Kidney glomerular epithelial cell (primary cell): ENCODE measurements around the gene MEF2A.

Source experiments
- DNase-seq: peaks from one replicate; lab custom pipeline; 2025; lab: John Stamatoyannopoulos, UW

The MEF2A gene

GRCh38 chr15:99606646-99607045 is 40.9 kb downstream of the MEF2A start:
- no peak for DNase-seq

- no peak for DNase-seq
These were observed 47.7 kb downstream of the MEF2A start for GRCh38 chr15:99613481-99613880.

- DNase-seq, result no peak
These were observed 48.3 kb downstream of the MEF2A start for GRCh38 chr15:99613887-99614647.

- no peak for DNase-seq
These were observed 49.0 kb downstream of the MEF2A start for GRCh38 chr15:99614749-99615288.

GRCh38 chr15:99615460-99615859 is 49.7 kb downstream of the MEF2A start:
- DNase-seq, result no peak

- DNase-seq, result no peak
These were observed 50.3 kb downstream of the MEF2A start for GRCh38 chr15:99616129-99616528.

- DNase-seq, result no peak
These were observed 51.1 kb downstream of the MEF2A start for GRCh38 chr15:99616773-99617342.

GRCh38 chr15:99618941-99619411 is 53.2 kb downstream of the MEF2A start:
- no peak for DNase-seq

GRCh38 chr15:99619712-99620111 is 53.9 kb downstream of the MEF2A start:
- no peak for DNase-seq

- no peak for DNase-seq
These were observed 54.4 kb downstream of the MEF2A start for GRCh38 chr15:99620178-99620577.

- no peak for DNase-seq
These were observed 56.0 kb downstream of the MEF2A start for GRCh38 chr15:99621767-99622166.

- peak; percentile 38 for DNase-seq
These were observed 62.7 kb downstream of the MEF2A start for GRCh38 chr15:99628374-99629001.

- DNase-seq, result no peak
These were observed 64.9 kb downstream of the MEF2A start for GRCh38 chr15:99630607-99631131.

- DNase-seq, result no peak
These were observed 65.5 kb downstream of the MEF2A start for GRCh38 chr15:99631255-99631654.

- DNase-seq, result no peak
These were observed 66.7 kb downstream of the MEF2A start for GRCh38 chr15:99632521-99632920.

- no peak for DNase-seq
These were observed 67.9 kb downstream of the MEF2A start for GRCh38 chr15:99633655-99634054.

GRCh38 chr15:99634576-99634975 is 68.8 kb downstream of the MEF2A start:
- no peak for DNase-seq

GRCh38 chr15:99635145-99635544 is 69.4 kb downstream of the MEF2A start:
- no peak for DNase-seq

GRCh38 chr15:99635794-99636193 is 70.0 kb downstream of the MEF2A start:
- no peak for DNase-seq

- DNase-seq, result no peak
These were observed 79.2 kb downstream of the MEF2A start for GRCh38 chr15:99644913-99645542.

- DNase-seq, result no peak
These were observed 79.8 kb downstream of the MEF2A start for GRCh38 chr15:99645543-99645935.

- no peak for DNase-seq
These were observed 80.2 kb downstream of the MEF2A start for GRCh38 chr15:99645951-99646350.
